H9 (cell line): Measurements from ENCODE around the gene ASB15. TPM values are rescaled to one million over a fixed set of nuclear protein-coding genes. Genes with fewer than 3 reads are reported as not detected.

Experiments
- DNase-seq: peaks from one replicate; pipeline ENCODE4 v3.0.0-alpha.2; 2017
- H2AFZ ChIP-seq: one replicate; pipeline ENCODE4 v1.6.1; 2013; ENCODE audit warnings: mild to moderate bottlenecking, low read length, control low read depth, moderate library complexity
- H2AK5ac ChIP-seq: 2 replicates; pipeline ENCODE4 v1.6.1; 2013; ENCODE audit warnings: low read length, control low read depth, mixed read lengths; ENCODE audit not compliant: insufficient read length
- H2BK120ac ChIP-seq: one replicate; pipeline ENCODE4 v1.6.1; 2013; ENCODE audit warnings: low read depth, mild to moderate bottlenecking, low read length, control low read depth, inconsistent platforms; ENCODE audit not compliant: poor library complexity, severe bottlenecking
- H2BK12ac ChIP-seq: 2 replicates; pipeline ENCODE4 v1.6.1; 2013; ENCODE audit warnings: low read length, control low read depth, mixed read lengths, low read depth; ENCODE audit not compliant: insufficient read length
- H2BK15ac ChIP-seq: 2 replicates; pipeline ENCODE4 v1.6.1; 2013; ENCODE audit warnings: low read depth, low read length, control low read depth
- H2BK20ac ChIP-seq: one replicate; pipeline ENCODE4 v1.6.1; 2013; ENCODE audit warnings: low read depth, mild to moderate bottlenecking, low read length, control low read depth, inconsistent platforms; ENCODE audit not compliant: poor library complexity, severe bottlenecking
- H2BK5ac ChIP-seq: 2 replicates; pipeline ENCODE4 v1.6.1; 2013; ENCODE audit warnings: low read length, control low read depth, mixed read lengths; ENCODE audit not compliant: insufficient read length
- H3K14ac ChIP-seq: 2 replicates; pipeline ENCODE4 v1.6.1; 2013; ENCODE audit warnings: low read length, control low read depth; ENCODE audit not compliant: insufficient read depth
- H3K18ac ChIP-seq: 2 replicates; pipeline ENCODE4 v1.6.1; 2013; ENCODE audit warnings: low read depth, mild to moderate bottlenecking, mixed read lengths, low read length, control low read depth; ENCODE audit not compliant: insufficient read length
- H3K23ac ChIP-seq: 2 replicates; pipeline ENCODE4 v1.6.1; 2013; ENCODE audit warnings: low read length, control low read depth, mixed read lengths, low read depth; ENCODE audit not compliant: insufficient read length
- H3K23me2 ChIP-seq: 2 replicates; pipeline ENCODE4 v1.6.1; 2013; ENCODE audit warnings: low read depth, mild to moderate bottlenecking, mixed read lengths, low read length, control low read depth; ENCODE audit not compliant: insufficient read length, poor library complexity, severe bottlenecking
- H3K27ac ChIP-seq: 2 replicates; pipeline ENCODE4 v1.5.1; 2013; ENCODE audit warnings: low read length, control low read depth, mixed read lengths, low read depth; ENCODE audit not compliant: insufficient read length
- H3K27me3 ChIP-seq: 2 replicates; pipeline ENCODE4 v1.6.1; 2013; ENCODE audit warnings: low read length, control low read depth, inconsistent platforms; ENCODE audit not compliant: insufficient read depth
- H3K4ac ChIP-seq: 2 replicates; pipeline ENCODE4 v1.6.1; 2013; ENCODE audit warnings: low read depth, mild to moderate bottlenecking, control low read depth, inconsistent platforms, low read length, moderate library complexity
- H3K4me1 ChIP-seq: 2 replicates; pipeline ENCODE4 v1.6.1; 2013; ENCODE audit warnings: low read length, control low read depth, inconsistent platforms; ENCODE audit not compliant: insufficient read depth
- H3K4me2 ChIP-seq: 2 replicates; pipeline ENCODE4 v1.6.1; 2013; ENCODE audit warnings: low read length, control low read depth, mixed read lengths; ENCODE audit not compliant: insufficient read length, insufficient read depth
- H3K56ac ChIP-seq: 2 replicates; pipeline ENCODE4 v1.6.1; 2013; ENCODE audit warnings: low read depth, mild to moderate bottlenecking, mixed read lengths, low read length, control low read depth; ENCODE audit not compliant: insufficient read length
- H3K79me1 ChIP-seq: 2 replicates; pipeline ENCODE4 v1.6.1; 2013; ENCODE audit warnings: low read depth, mild to moderate bottlenecking, moderate library complexity, low read length, control low read depth, inconsistent platforms; ENCODE audit not compliant: insufficient read depth, poor library complexity, severe bottlenecking
- H3K79me2 ChIP-seq: 2 replicates; pipeline ENCODE4 v1.6.1; 2013; ENCODE audit warnings: low read length, control low read depth, inconsistent platforms; ENCODE audit not compliant: insufficient read depth
- H3K9ac ChIP-seq: 2 replicates; pipeline ENCODE4 v1.6.1; 2013; ENCODE audit warnings: low read length, control low read depth, mixed read lengths; ENCODE audit not compliant: insufficient read length; ENCODE audit errors: extremely low read depth
- H3K9me3 ChIP-seq: one replicate; pipeline ENCODE4 v1.6.1; 2013; ENCODE audit warnings: low read depth, low read length, inconsistent platforms; ENCODE audit not compliant: control insufficient read depth
- H3T11ph ChIP-seq: one replicate; pipeline ENCODE4 v1.6.1; 2013; ENCODE audit warnings: mild to moderate bottlenecking, low read length, control low read depth, inconsistent platforms
- H4K20me1 ChIP-seq: one replicate; pipeline ENCODE4 v1.6.1; 2013; ENCODE audit not compliant: control insufficient read depth, insufficient read length, insufficient read depth
- H4K5ac ChIP-seq: 2 replicates; pipeline ENCODE4 v1.6.1; 2013; ENCODE audit warnings: low read depth, mild to moderate bottlenecking, mixed read lengths, low read length, control low read depth; ENCODE audit not compliant: insufficient read length
- H4K8ac ChIP-seq: replicated peaks from 2 replicates; pipeline ENCODE4 v1.6.1; 2013; ENCODE audit warnings: low read length, control low read depth, mixed read lengths, low read depth; ENCODE audit not compliant: insufficient read length
- H4K91ac ChIP-seq: 2 replicates; pipeline ENCODE4 v1.6.1; 2013; ENCODE audit warnings: low read depth, mild to moderate bottlenecking, moderate library complexity, mixed read lengths, low read length, control low read depth; ENCODE audit not compliant: insufficient read length
- H3K27ac Mint-ChIP-seq, 3 experiments: 2 replicates in 2 of 3; 3 replicates in 1 of 3; pipeline ENCODE4 v1.8.0; 2020 to 2021; ENCODE audit warnings: mixed read lengths in 3 of 3, mild to moderate bottlenecking in 1 of 3, moderate library complexity in 1 of 3
- H3K27me3 Mint-ChIP-seq: 2 replicates; pipeline ENCODE4 v1.8.0; 2021; ENCODE audit warnings: low read depth, mild to moderate bottlenecking, moderate library complexity, mixed read lengths
- H3K36me3 Mint-ChIP-seq, 3 experiments: 2 replicates in 2 of 3; 3 replicates in 1 of 3; pipeline ENCODE4 v1.8.0; 2020 to 2021; ENCODE audit warnings: low read depth in 3 of 3, mixed read lengths in 3 of 3; ENCODE audit not compliant: insufficient read depth in 1 of 3
- H3K4me1 Mint-ChIP-seq, 2 experiments: 2 replicates each; pipeline ENCODE4 v1.8.0; 2020; ENCODE audit warnings: mixed read lengths in 2 of 2
- H3K4me3 Mint-ChIP-seq, 2 experiments: 2 replicates in 1 of 2; 3 replicates in 1 of 2; pipeline ENCODE4 v1.8.0; 2020 to 2021; ENCODE audit warnings: mild to moderate bottlenecking in 2 of 2, mixed read lengths in 2 of 2, moderate library complexity in 1 of 2
- H3K9me3 Mint-ChIP-seq, 2 experiments: 2 replicates in 1 of 2; 3 replicates in 1 of 2; pipeline ENCODE4 v1.8.0; 2020; ENCODE audit warnings: mild to moderate bottlenecking in 2 of 2, mixed read lengths in 2 of 2, moderate library complexity in 1 of 2
- CTCF ChIP-seq: fragments of 200-600 bp; sonication (generic); conservative IDR thresholded peaks from 3 replicates; pipeline ENCODE4 v1.8.0; 2021; ENCODE audit warnings: antibody characterized with exemption, mild to moderate bottlenecking
- WGBS: extraction: QIAGEN DNeasy Blood & Tissue Kit; methylation state at CpG from one replicate; pipeline ENCODE4 v1.1.7; 2013; ENCODE audit warnings: missing lambda C conversion rate, low lambda C conversion rate, mixed read lengths; ENCODE audit not compliant: insufficient read length; ENCODE audit errors: extremely low coverage; 5-methylcytosine and 5-hydroxymethylcytosine counted together
- total RNA-seq: library from RNA; stranded (reverse); gene quantifications from 2 replicates; pipeline ENCODE4 v1.2.1, GENCODE V29; 2021

The ASB15 gene
- total RNA-seq, 1 experiment from 2014 or later = not detected

- WGBS = no CpG with 5 or more reads among the region's 6 CpGs
- Mint-ChIP-seq H3K36me3 (no peaks in the 10 kb centered on the region), H3K9me3 (no peaks in the 10 kb centered on the region), H3K27ac (no peak overlapping the region), H3K4me1 (peaks cover 0 to 9% of the 10 kb centered on the region in 2 experiments; a peak in 3 of 4 replicates), H3K4me3 (no peak overlapping the region), H3K27me3 (no peaks in the 10 kb centered on the region)
- Histone ChIP-seq H3K4me2 (no peak overlapping the region), H3K79me1 (no peaks in the 10 kb centered on the region), H3K27me3 (no peaks in the 10 kb centered on the region), H3K9ac (no peak overlapping the region), H2BK5ac (no peak overlapping the region), H3T11ph (no peak overlapping the region), H3K4ac (no peak overlapping the region), H2BK15ac (no peak overlapping the region), H3K4me1 (no peaks in the 10 kb centered on the region), H3K14ac (no peak overlapping the region), H3K23me2 (no peaks in the 10 kb centered on the region), H3K27ac (no peak overlapping the region), H3K79me2 (no peaks in the 10 kb centered on the region), H4K20me1 (no peaks in the 10 kb centered on the region), H2AFZ (no peak overlapping the region), H3K18ac (no peak overlapping the region), H3K9me3 (no peaks in the 10 kb centered on the region), H4K5ac (no peak overlapping the region), H4K91ac (no peak overlapping the region), H3K23ac (no peak overlapping the region), H2AK5ac (no peak overlapping the region), H2BK12ac (no peak overlapping the region), H2BK20ac (no peak overlapping the region), H2BK120ac (no peak overlapping the region), H3K56ac (no peak overlapping the region), H4K8ac (no peak overlapping the region)
- no peak for DNase-seq
- TF ChIP-seq CTCF = no peak
Measured at GRCh38 chr7:123653162-123653561, 51.5 kb downstream of the ASB15 start.
